H9 (cell line): ENCODE results near the gene THAP3. TPM values are rescaled to one million over a fixed set of nuclear protein-coding genes. Genes with fewer than 3 reads are reported as not detected.

Source experiments
- DNase-seq: peaks from one replicate; pipeline ENCODE4 v3.0.0-alpha.2; 2017
- H2AFZ ChIP-seq: one replicate; pipeline ENCODE4 v1.6.1; 2013; ENCODE audit warnings: mild to moderate bottlenecking, low read length, control low read depth, moderate library complexity
- H2AK5ac ChIP-seq: 2 replicates; pipeline ENCODE4 v1.6.1; 2013; ENCODE audit warnings: low read length, control low read depth, mixed read lengths; ENCODE audit not compliant: insufficient read length
- H2BK120ac ChIP-seq: one replicate; pipeline ENCODE4 v1.6.1; 2013; ENCODE audit warnings: low read depth, mild to moderate bottlenecking, low read length, control low read depth, inconsistent platforms; ENCODE audit not compliant: poor library complexity, severe bottlenecking
- H2BK12ac ChIP-seq: 2 replicates; pipeline ENCODE4 v1.6.1; 2013; ENCODE audit warnings: low read length, control low read depth, mixed read lengths, low read depth; ENCODE audit not compliant: insufficient read length
- H2BK15ac ChIP-seq: 2 replicates; pipeline ENCODE4 v1.6.1; 2013; ENCODE audit warnings: low read depth, low read length, control low read depth
- H2BK20ac ChIP-seq: one replicate; pipeline ENCODE4 v1.6.1; 2013; ENCODE audit warnings: low read depth, mild to moderate bottlenecking, low read length, control low read depth, inconsistent platforms; ENCODE audit not compliant: poor library complexity, severe bottlenecking
- H2BK5ac ChIP-seq: 2 replicates; pipeline ENCODE4 v1.6.1; 2013; ENCODE audit warnings: low read length, control low read depth, mixed read lengths; ENCODE audit not compliant: insufficient read length
- H3K14ac ChIP-seq: 2 replicates; pipeline ENCODE4 v1.6.1; 2013; ENCODE audit warnings: low read length, control low read depth; ENCODE audit not compliant: insufficient read depth
- H3K18ac ChIP-seq: 2 replicates; pipeline ENCODE4 v1.6.1; 2013; ENCODE audit warnings: low read depth, mild to moderate bottlenecking, mixed read lengths, low read length, control low read depth; ENCODE audit not compliant: insufficient read length
- H3K23ac ChIP-seq: 2 replicates; pipeline ENCODE4 v1.6.1; 2013; ENCODE audit warnings: low read length, control low read depth, mixed read lengths, low read depth; ENCODE audit not compliant: insufficient read length
- H3K23me2 ChIP-seq: 2 replicates; pipeline ENCODE4 v1.6.1; 2013; ENCODE audit warnings: low read depth, mild to moderate bottlenecking, mixed read lengths, low read length, control low read depth; ENCODE audit not compliant: insufficient read length, poor library complexity, severe bottlenecking
- H3K27ac ChIP-seq: 2 replicates; pipeline ENCODE4 v1.5.1; 2013; ENCODE audit warnings: low read length, control low read depth, mixed read lengths, low read depth; ENCODE audit not compliant: insufficient read length
- H3K27me3 ChIP-seq: 2 replicates; pipeline ENCODE4 v1.6.1; 2013; ENCODE audit warnings: low read length, control low read depth, inconsistent platforms; ENCODE audit not compliant: insufficient read depth
- H3K4ac ChIP-seq: 2 replicates; pipeline ENCODE4 v1.6.1; 2013; ENCODE audit warnings: low read depth, mild to moderate bottlenecking, control low read depth, inconsistent platforms, low read length, moderate library complexity
- H3K4me1 ChIP-seq: 2 replicates; pipeline ENCODE4 v1.6.1; 2013; ENCODE audit warnings: low read length, control low read depth, inconsistent platforms; ENCODE audit not compliant: insufficient read depth
- H3K4me2 ChIP-seq: 2 replicates; pipeline ENCODE4 v1.6.1; 2013; ENCODE audit warnings: low read length, control low read depth, mixed read lengths; ENCODE audit not compliant: insufficient read length, insufficient read depth
- H3K56ac ChIP-seq: 2 replicates; pipeline ENCODE4 v1.6.1; 2013; ENCODE audit warnings: low read depth, mild to moderate bottlenecking, mixed read lengths, low read length, control low read depth; ENCODE audit not compliant: insufficient read length
- H3K79me1 ChIP-seq: 2 replicates; pipeline ENCODE4 v1.6.1; 2013; ENCODE audit warnings: low read depth, mild to moderate bottlenecking, moderate library complexity, low read length, control low read depth, inconsistent platforms; ENCODE audit not compliant: insufficient read depth, poor library complexity, severe bottlenecking
- H3K79me2 ChIP-seq: 2 replicates; pipeline ENCODE4 v1.6.1; 2013; ENCODE audit warnings: low read length, control low read depth, inconsistent platforms; ENCODE audit not compliant: insufficient read depth
- H3K9ac ChIP-seq: 2 replicates; pipeline ENCODE4 v1.6.1; 2013; ENCODE audit warnings: low read length, control low read depth, mixed read lengths; ENCODE audit not compliant: insufficient read length; ENCODE audit errors: extremely low read depth
- H3K9me3 ChIP-seq: one replicate; pipeline ENCODE4 v1.6.1; 2013; ENCODE audit warnings: low read depth, low read length, inconsistent platforms; ENCODE audit not compliant: control insufficient read depth
- H3T11ph ChIP-seq: one replicate; pipeline ENCODE4 v1.6.1; 2013; ENCODE audit warnings: mild to moderate bottlenecking, low read length, control low read depth, inconsistent platforms
- H4K20me1 ChIP-seq: one replicate; pipeline ENCODE4 v1.6.1; 2013; ENCODE audit not compliant: control insufficient read depth, insufficient read length, insufficient read depth
- H4K5ac ChIP-seq: 2 replicates; pipeline ENCODE4 v1.6.1; 2013; ENCODE audit warnings: low read depth, mild to moderate bottlenecking, mixed read lengths, low read length, control low read depth; ENCODE audit not compliant: insufficient read length
- H4K8ac ChIP-seq: replicated peaks from 2 replicates; pipeline ENCODE4 v1.6.1; 2013; ENCODE audit warnings: low read length, control low read depth, mixed read lengths, low read depth; ENCODE audit not compliant: insufficient read length
- H4K91ac ChIP-seq: 2 replicates; pipeline ENCODE4 v1.6.1; 2013; ENCODE audit warnings: low read depth, mild to moderate bottlenecking, moderate library complexity, mixed read lengths, low read length, control low read depth; ENCODE audit not compliant: insufficient read length
- H3K27ac Mint-ChIP-seq, 3 experiments: 2 replicates in 2 of 3; 3 replicates in 1 of 3; pipeline ENCODE4 v1.8.0; 2020 to 2021; ENCODE audit warnings: mixed read lengths in 3 of 3, mild to moderate bottlenecking in 1 of 3, moderate library complexity in 1 of 3
- H3K27me3 Mint-ChIP-seq: 2 replicates; pipeline ENCODE4 v1.8.0; 2021; ENCODE audit warnings: low read depth, mild to moderate bottlenecking, moderate library complexity, mixed read lengths
- H3K36me3 Mint-ChIP-seq, 3 experiments: 2 replicates in 2 of 3; 3 replicates in 1 of 3; pipeline ENCODE4 v1.8.0; 2020 to 2021; ENCODE audit warnings: low read depth in 3 of 3, mixed read lengths in 3 of 3; ENCODE audit not compliant: insufficient read depth in 1 of 3
- H3K4me1 Mint-ChIP-seq, 2 experiments: 2 replicates each; pipeline ENCODE4 v1.8.0; 2020; ENCODE audit warnings: mixed read lengths in 2 of 2
- H3K4me3 Mint-ChIP-seq, 2 experiments: 2 replicates in 1 of 2; 3 replicates in 1 of 2; pipeline ENCODE4 v1.8.0; 2020 to 2021; ENCODE audit warnings: mild to moderate bottlenecking in 2 of 2, mixed read lengths in 2 of 2, moderate library complexity in 1 of 2
- H3K9me3 Mint-ChIP-seq, 2 experiments: 2 replicates in 1 of 2; 3 replicates in 1 of 2; pipeline ENCODE4 v1.8.0; 2020; ENCODE audit warnings: mild to moderate bottlenecking in 2 of 2, mixed read lengths in 2 of 2, moderate library complexity in 1 of 2
- CTCF ChIP-seq: fragments of 200-600 bp; sonication (generic); conservative IDR thresholded peaks from 3 replicates; pipeline ENCODE4 v1.8.0; 2021; ENCODE audit warnings: antibody characterized with exemption, mild to moderate bottlenecking
- WGBS: extraction: QIAGEN DNeasy Blood & Tissue Kit; methylation state at CpG from one replicate; pipeline ENCODE4 v1.1.7; 2013; ENCODE audit warnings: missing lambda C conversion rate, low lambda C conversion rate, mixed read lengths; ENCODE audit not compliant: insufficient read length; ENCODE audit errors: extremely low coverage; 5-methylcytosine and 5-hydroxymethylcytosine counted together
- total RNA-seq: library from RNA; stranded (reverse); gene quantifications from 2 replicates; pipeline ENCODE4 v1.2.1, GENCODE V29; 2021

THAP3 gene
- total RNA-seq, 1 experiment from 2014 or later = 15.3 TPM

GRCh38 chr1:6648556-6648955 is 23.9 kb downstream of the THAP3 start:
- Histone ChIP-seq H3K14ac (no peak overlapping the region), H3K79me2 (no peaks in the 10 kb centered on the region), H4K91ac (no peak overlapping the region), H4K20me1 (no peaks in the 10 kb centered on the region), H3K23me2 (no peaks in the 10 kb centered on the region), H3K79me1 (no peaks in the 10 kb centered on the region), H2AFZ (no peak overlapping the region), H3K18ac (no peak overlapping the region), H3K9ac (no peak overlapping the region), H2BK12ac (no peak overlapping the region), H2BK15ac (no peak overlapping the region), H3K56ac (no peak overlapping the region), H3K4me2 (no peak overlapping the region), H3K4me1 (no peaks in the 10 kb centered on the region), H3K9me3 (no peaks in the 10 kb centered on the region), H2BK120ac (no peak overlapping the region), H2BK5ac (no peak overlapping the region), H3K27me3 (no peaks in the 10 kb centered on the region), H3K23ac (no peak overlapping the region), H4K8ac (no peak overlapping the region), H3K27ac (no peak overlapping the region), H3K4ac (no peak overlapping the region), H2BK20ac (no peak overlapping the region), H4K5ac (no peak overlapping the region), H2AK5ac (no peak overlapping the region), H3T11ph (no peak overlapping the region)
- no peak for DNase-seq
- Mint-ChIP-seq H3K27ac (no peak overlapping the region), H3K4me1 (peaks cover 3 to 6% of the 10 kb centered on the region in 2 experiments; a peak in 3 of 4 replicates), H3K27me3 (no peaks in the 10 kb centered on the region), H3K36me3 (peaks cover 27 to 66% (median 53%) of the 10 kb centered on the region in 3 experiments; a peak in 6 of 7 replicates), H3K4me3 (no peak overlapping the region), H3K9me3 (no peaks in the 10 kb centered on the region)
- WGBS = no CpG with 5 or more reads among the region's 6 CpGs
- no peak for TF ChIP-seq CTCF
